ENCODE results near the gene DIABLO. TPM values are rescaled to one million over a fixed set of nuclear protein-coding genes. Genes with fewer than 3 reads are reported as not detected.

DIABLO gene
- total RNA-seq, 1 experiment from 2014 or later: 72.0 TPM

DNA sequence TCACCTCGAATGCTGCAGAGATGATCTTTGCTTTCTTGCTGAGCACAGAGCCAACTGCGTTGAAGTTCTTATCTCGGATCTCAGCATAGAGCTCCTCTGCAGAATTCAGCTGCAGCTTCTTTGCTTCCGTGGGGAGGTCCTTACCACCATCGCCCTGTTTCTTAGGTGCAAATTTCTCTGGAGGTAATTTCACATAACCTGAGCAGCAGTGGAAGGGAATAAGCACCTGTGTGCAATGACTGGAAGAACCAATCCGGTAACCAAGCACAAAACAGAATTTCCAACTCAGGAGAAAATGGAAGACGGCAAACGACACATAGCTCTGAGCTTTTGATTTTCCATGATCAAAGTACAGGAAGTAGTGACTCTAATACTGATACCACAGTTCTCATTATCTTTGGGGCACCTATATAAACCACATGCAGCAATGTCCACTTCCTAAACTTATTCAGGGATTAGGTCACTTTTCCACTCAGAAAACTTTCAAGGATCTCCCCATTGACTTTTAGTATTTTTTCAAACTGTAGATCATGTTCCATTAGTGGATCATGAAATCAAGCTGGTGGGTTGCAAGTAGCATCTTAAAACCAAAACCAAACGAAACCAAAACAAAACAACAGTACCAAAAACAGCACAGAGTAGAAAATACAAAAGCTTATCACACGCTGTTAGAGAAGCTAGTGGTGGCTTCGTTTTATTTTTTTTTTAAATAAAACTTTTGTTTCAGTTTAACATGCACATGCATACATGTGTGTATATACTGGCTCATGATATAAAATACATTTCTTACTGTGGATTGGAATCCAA, 18.9 kb upstream of the DIABLO start:
- Histone ChIP-seq H3K9me3 (ENCODE audit: low read depth, low read length, poor library complexity, severe bottlenecking) (no peaks in the 10 kb centered on the region), H3K36me3 (ENCODE audit: insufficient read depth, low read length, poor library complexity, severe bottlenecking) (no peaks in the 10 kb centered on the region), H3K4me3 (ENCODE audit: low read depth, low read length, poor library complexity, severe bottlenecking) (no peak overlapping the region), H3K27me3 (replicated peaks; ENCODE audit: insufficient read depth, low read depth, low read length, poor library complexity) (no peaks in the 10 kb centered on the region), H3K4me1 (ENCODE audit: insufficient read depth, low read length, poor library complexity, severe bottlenecking) (no peaks in the 10 kb centered on the region), H3K27ac (ENCODE audit: low read depth, low read length, poor library complexity, severe bottlenecking) (no peak overlapping the region)
- BruUV-seq (replicated peaks): no TSS peak
- DNase-seq (ENCODE audit: low spot score): no peak
- POLR2A ChIA-PET (ENCODE audit: low non-redundant PET): no interaction called here
- intact Hi-C loops (cut with micrococcal nuclease; ENCODE audit: unreplicated experiment): no loop called here
- CTCF ChIA-PET: no interaction called here
- no peak for TF ChIP-seq EZH2 (IDR thresholded peaks at IDR 0.05; ENCODE audit: borderline replicate concordance, low read depth, low read length, poor library complexity, severe bottlenecking)
- TF ChIP-seq, protein P1, sequence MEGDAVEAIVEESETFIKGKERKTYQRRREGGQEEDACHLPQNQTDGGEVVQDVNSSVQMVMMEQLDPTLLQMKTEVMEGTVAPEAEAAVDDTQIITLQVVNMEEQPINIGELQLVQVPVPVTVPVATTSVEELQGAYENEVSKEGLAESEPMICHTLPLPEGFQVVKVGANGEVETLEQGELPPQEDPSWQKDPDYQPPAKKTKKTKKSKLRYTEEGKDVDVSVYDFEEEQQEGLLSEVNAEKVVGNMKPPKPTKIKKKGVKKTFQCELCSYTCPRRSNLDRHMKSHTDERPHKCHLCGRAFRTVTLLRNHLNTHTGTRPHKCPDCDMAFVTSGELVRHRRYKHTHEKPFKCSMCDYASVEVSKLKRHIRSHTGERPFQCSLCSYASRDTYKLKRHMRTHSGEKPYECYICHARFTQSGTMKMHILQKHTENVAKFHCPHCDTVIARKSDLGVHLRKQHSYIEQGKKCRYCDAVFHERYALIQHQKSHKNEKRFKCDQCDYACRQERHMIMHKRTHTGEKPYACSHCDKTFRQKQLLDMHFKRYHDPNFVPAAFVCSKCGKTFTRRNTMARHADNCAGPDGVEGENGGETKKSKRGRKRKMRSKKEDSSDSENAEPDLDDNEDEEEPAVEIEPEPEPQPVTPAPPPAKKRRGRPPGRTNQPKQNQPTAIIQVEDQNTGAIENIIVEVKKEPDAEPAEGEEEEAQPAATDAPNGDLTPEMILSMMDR (conservative IDR thresholded peaks at IDR 0.05; ENCODE audit: low read depth, low read length): no peak

DNA sequence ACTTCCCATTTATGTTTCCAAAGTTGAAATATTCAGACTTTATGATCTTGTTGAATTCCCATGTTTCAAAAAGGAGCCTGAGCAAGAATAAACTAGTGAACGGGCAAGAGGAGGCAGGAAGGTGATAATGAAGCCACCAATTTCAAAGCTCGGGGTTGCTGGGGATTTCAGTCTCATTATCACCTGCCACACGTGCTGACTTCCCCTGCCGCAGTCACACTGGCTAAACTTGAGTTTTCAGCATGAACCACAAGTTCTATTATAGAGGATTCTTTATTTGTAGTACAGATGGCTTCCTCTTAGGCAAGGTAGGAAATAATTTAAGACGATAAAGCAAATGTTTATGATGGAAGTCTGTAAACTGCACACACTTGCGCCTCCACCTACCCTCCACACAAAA, 18.1 kb upstream of the DIABLO start:
- no peak overlapping the region for H3K4me3 ChIP-seq (ENCODE audit: low read depth, low read length, poor library complexity, severe bottlenecking)
- ChIA-PET CTCF (no interaction called here), POLR2A (ENCODE audit: low non-redundant PET) (no interaction called here)
- intact Hi-C loops (cut with micrococcal nuclease; ENCODE audit: unreplicated experiment): no loop called here
- TF ChIP-seq, protein P1 (conservative IDR thresholded peaks at IDR 0.05; ENCODE audit: low read depth, low read length): no peak
- no peak for TF ChIP-seq EZH2 (IDR thresholded peaks at IDR 0.05; ENCODE audit: borderline replicate concordance, low read depth, low read length, poor library complexity, severe bottlenecking)
- H3K27me3 ChIP-seq (replicated peaks; ENCODE audit: insufficient read depth, low read depth, low read length, poor library complexity): no peaks in the 10 kb centered on the region
- H3K9me3 ChIP-seq (ENCODE audit: low read depth, low read length, poor library complexity, severe bottlenecking): no peaks in the 10 kb centered on the region
- no peaks in the 10 kb centered on the region for H3K4me1 ChIP-seq (ENCODE audit: insufficient read depth, low read length, poor library complexity, severe bottlenecking)
- no TSS peak for BruUV-seq (replicated peaks)
- H3K36me3 ChIP-seq (ENCODE audit: insufficient read depth, low read length, poor library complexity, severe bottlenecking): no peaks in the 10 kb centered on the region
- no peak overlapping the region for H3K27ac ChIP-seq (ENCODE audit: low read depth, low read length, poor library complexity, severe bottlenecking)
- no peak for DNase-seq (ENCODE audit: low spot score)

DNA sequence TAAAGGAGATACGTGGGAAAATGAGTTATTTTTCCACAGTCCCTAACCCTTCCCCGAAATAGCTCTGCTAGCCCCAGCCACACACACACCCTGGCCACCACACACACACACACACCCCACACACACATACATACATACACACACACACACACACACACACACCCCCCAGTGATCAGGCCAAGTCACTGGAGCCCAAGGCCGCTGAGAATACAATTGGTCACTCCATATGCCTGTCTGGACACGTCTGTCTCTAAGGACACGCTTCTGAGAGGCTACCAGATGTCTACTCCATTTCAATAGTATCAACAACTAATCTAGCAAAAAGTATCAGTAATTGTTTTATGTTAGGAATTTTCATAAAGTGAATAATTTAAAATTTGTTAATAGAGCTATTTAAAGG, 13.0 kb upstream of the DIABLO start:
- CTCF ChIA-PET: no interaction called here
- POLR2A ChIA-PET (ENCODE audit: low non-redundant PET): no interaction called here
- intact Hi-C loops (cut with micrococcal nuclease; ENCODE audit: unreplicated experiment): no loop called here
- Histone ChIP-seq H3K27me3 (replicated peaks; ENCODE audit: insufficient read depth, low read depth, low read length, poor library complexity) (no peaks in the 10 kb centered on the region), H3K27ac (ENCODE audit: low read depth, low read length, poor library complexity, severe bottlenecking) (no peak overlapping the region), H3K36me3 (ENCODE audit: insufficient read depth, low read length, poor library complexity, severe bottlenecking) (no peaks in the 10 kb centered on the region), H3K4me1 (ENCODE audit: insufficient read depth, low read length, poor library complexity, severe bottlenecking) (no peaks in the 10 kb centered on the region), H3K9me3 (ENCODE audit: low read depth, low read length, poor library complexity, severe bottlenecking) (no peaks in the 10 kb centered on the region), H3K4me3 (ENCODE audit: low read depth, low read length, poor library complexity, severe bottlenecking) (no peak overlapping the region)
- no peak for DNase-seq (ENCODE audit: low spot score)
- TF ChIP-seq, protein P1 (conservative IDR thresholded peaks at IDR 0.05; ENCODE audit: low read depth, low read length): no peak
- TF ChIP-seq EZH2 (IDR thresholded peaks at IDR 0.05; ENCODE audit: borderline replicate concordance, low read depth, low read length, poor library complexity, severe bottlenecking): no peak
- no TSS peak for BruUV-seq (replicated peaks)
